Panc1 (cell line): ENCODE data around the gene TMEM184A. TPM values are rescaled to one million over a fixed set of nuclear protein-coding genes. Genes with fewer than 3 reads are reported as not detected.

Experiments
- ATAC-seq: fragments of 200-7000 bp; cut with Tn5 transposase; 2 replicates; pipeline ENCODE4 v1.9.1; 2020; ENCODE audit warnings: mild to moderate bottlenecking, moderate library complexity
- BruUV-seq: library from RNA; stranded (reverse); fragments of 400-500 nt; replicated peaks from 2 replicates; lab custom pipeline; 2021; lab: Mats Ljungman, UMichigan
- CTCF ChIA-PET: fragments of 300-600 bp; sonication (Branson Sonifier 250); formaldehyde crosslinking; loops from one replicate; lab custom pipeline; 2022; ENCODE audit warnings: antibody characterized with exemption; lab: Charles Lee
- POLR2A ChIA-PET: fragments of 300-600 bp; sonication (Branson Sonifier 250); formaldehyde crosslinking; loops from one replicate; lab custom pipeline; 2022; ENCODE audit warnings: antibody characterized with exemption; lab: Charles Lee
- DNase-seq: peaks from one replicate; pipeline ENCODE4 v3.0.0-alpha.2; 2010; ENCODE audit warnings: low read depth, low spot score
- H3K27ac ChIP-seq: 2 replicates; pipeline ENCODE4 v1.5.1; 2011; ENCODE audit warnings: mild to moderate bottlenecking, low read length, inconsistent platforms
- H3K27me3 ChIP-seq: fragments of 200-500 bp; sonication (Bioruptor generic); 2 replicates; pipeline ENCODE4 v1.6.0; 2014; ENCODE audit warnings: low read length, inconsistent platforms; ENCODE audit not compliant: control insufficient read depth, insufficient read depth
- H3K36me3 ChIP-seq: fragments of 200-500 bp; sonication (Bioruptor generic); 2 replicates; pipeline ENCODE4 v1.5.1; 2014; ENCODE audit warnings: inconsistent platforms, mild to moderate bottlenecking, low read length, moderate library complexity; ENCODE audit not compliant: control insufficient read depth, insufficient read depth
- H3K4me1 ChIP-seq: 2 replicates; pipeline ENCODE4 v1.5.1; 2011; ENCODE audit warnings: inconsistent platforms, mild to moderate bottlenecking, low read length, moderate library complexity; ENCODE audit not compliant: control insufficient read depth, insufficient read depth
- H3K4me3 ChIP-seq, 2 experiments: 2 replicates each; pipeline ENCODE4 v1.5.1; 2011 to 2012; ENCODE audit warnings: low read depth in 2 of 2, low read length in 2 of 2, mild to moderate bottlenecking in 2 of 2, inconsistent platforms in 1 of 2, moderate library complexity in 1 of 2
- H3K9me3 ChIP-seq: fragments of 200-500 bp; sonication (Bioruptor generic); 2 replicates; pipeline ENCODE4 v1.5.1; 2014; ENCODE audit warnings: low read depth, mild to moderate bottlenecking, inconsistent platforms, low read length, moderate library complexity; ENCODE audit not compliant: control insufficient read depth, insufficient read depth
- POLR2AphosphoS5 ChIP-seq: IDR thresholded peaks from 2 replicates; pipeline ENCODE4 v1.6.1; 2012; ENCODE audit warnings: mild to moderate bottlenecking, low read depth, low read length, moderate library complexity
- SIN3A ChIP-seq: IDR thresholded peaks from 2 replicates; pipeline ENCODE4 v1.6.1; 2012; ENCODE audit warnings: low read depth, mild to moderate bottlenecking, low read length, moderate library complexity, borderline replicate concordance; ENCODE audit not compliant: insufficient read depth
- TCF7L2 ChIP-seq: IDR thresholded peaks from 2 replicates; pipeline ENCODE4 v1.6.1; 2011; ENCODE audit warnings: mild to moderate bottlenecking, low read depth, low read length, inconsistent platforms
- in situ Hi-C: cut with HindIII; loops from 2 replicates; pipeline ENCODE4 v1.10.0; 2016; ENCODE audit warnings: low sequenced_read_pairs, low pct_unique_long_range_greater_than_20kb
- intact Hi-C: fragments of 100-400 bp; cut with micrococcal nuclease; formaldehyde crosslinking; loops from one replicate; pipeline ENCODE4 v1.10.0; 2022; ENCODE audit not compliant: unreplicated experiment
- total RNA-seq: library from RNA; stranded (reverse); gene quantifications from one replicate; pipeline ENCODE4 v1.2.1, GENCODE V29; 2021; ENCODE audit not compliant: unreplicated experiment
- TF ChIP-seq, protein P1 (sequence below), 2 experiments: IDR thresholded peaks; 2 replicates each; pipeline ENCODE4 v1.6.1; 2011 to 2012; ENCODE audit warnings: low read depth in 2 of 2, control low read depth in 1 of 2, low read length in 1 of 2, mild to moderate bottlenecking in 1 of 2, moderate library complexity in 1 of 2; ENCODE audit not compliant: insufficient read depth in 1 of 2
- TF ChIP-seq, protein P2 (sequence below): fragments of 450-650 bp; IDR thresholded peaks from 2 replicates; pipeline ENCODE4 v1.5.1; 2017; ENCODE audit warnings: mild to moderate bottlenecking

The TMEM184A gene
- total RNA-seq, 1 experiment from 2014 or later: 9.2 TPM

DNA sequence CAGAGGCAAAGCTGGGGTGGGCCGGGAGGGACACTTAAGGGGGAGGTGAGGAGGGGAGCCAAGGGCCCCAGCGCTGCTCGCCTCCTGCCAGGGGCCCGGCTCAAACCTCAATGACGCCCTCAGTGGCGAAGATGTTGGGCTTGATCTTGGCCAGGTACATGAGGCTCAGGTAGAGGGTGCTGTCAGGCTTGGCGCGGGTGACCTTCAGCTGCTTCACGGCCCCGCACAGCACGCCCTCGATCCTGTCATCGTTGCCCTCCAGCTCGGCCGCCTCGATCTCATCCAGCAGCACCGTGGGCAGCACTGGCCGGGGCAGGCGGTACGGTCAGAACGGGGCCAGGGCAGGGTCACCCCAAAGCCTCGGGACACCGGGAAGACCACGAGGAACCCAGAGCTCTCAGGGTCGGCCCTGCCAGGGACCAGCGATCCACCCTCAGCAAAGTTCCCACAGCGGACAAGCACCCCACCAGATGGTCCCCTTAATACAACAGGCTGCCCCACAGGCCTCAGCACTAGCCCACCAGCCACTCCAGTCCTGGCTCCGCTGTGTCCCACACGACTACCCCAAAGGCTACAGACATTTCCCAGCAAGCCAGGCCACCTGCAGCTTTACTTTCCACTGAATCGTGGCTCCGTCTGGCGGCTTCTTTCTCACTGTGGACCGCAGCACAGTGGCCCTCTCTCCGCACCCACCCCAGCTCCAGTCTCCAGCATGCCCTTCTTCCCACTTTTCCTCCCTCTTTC, 55.8 kb downstream of the TMEM184A start:
- Histone ChIP-seq H3K27me3 (no peaks in the 10 kb centered on the region), H3K4me3 (no peak overlapping the region), H3K9me3 (no peaks in the 10 kb centered on the region), H3K36me3 (peaks cover 22% of the 10 kb centered on the region; the same call in 1 of the 2 replicates), H3K27ac (no peak overlapping the region), H3K4me1 (peaks cover 18% of the 10 kb centered on the region)
- no peak for TF ChIP-seq SIN3A
- TF ChIP-seq, protein P1, sequence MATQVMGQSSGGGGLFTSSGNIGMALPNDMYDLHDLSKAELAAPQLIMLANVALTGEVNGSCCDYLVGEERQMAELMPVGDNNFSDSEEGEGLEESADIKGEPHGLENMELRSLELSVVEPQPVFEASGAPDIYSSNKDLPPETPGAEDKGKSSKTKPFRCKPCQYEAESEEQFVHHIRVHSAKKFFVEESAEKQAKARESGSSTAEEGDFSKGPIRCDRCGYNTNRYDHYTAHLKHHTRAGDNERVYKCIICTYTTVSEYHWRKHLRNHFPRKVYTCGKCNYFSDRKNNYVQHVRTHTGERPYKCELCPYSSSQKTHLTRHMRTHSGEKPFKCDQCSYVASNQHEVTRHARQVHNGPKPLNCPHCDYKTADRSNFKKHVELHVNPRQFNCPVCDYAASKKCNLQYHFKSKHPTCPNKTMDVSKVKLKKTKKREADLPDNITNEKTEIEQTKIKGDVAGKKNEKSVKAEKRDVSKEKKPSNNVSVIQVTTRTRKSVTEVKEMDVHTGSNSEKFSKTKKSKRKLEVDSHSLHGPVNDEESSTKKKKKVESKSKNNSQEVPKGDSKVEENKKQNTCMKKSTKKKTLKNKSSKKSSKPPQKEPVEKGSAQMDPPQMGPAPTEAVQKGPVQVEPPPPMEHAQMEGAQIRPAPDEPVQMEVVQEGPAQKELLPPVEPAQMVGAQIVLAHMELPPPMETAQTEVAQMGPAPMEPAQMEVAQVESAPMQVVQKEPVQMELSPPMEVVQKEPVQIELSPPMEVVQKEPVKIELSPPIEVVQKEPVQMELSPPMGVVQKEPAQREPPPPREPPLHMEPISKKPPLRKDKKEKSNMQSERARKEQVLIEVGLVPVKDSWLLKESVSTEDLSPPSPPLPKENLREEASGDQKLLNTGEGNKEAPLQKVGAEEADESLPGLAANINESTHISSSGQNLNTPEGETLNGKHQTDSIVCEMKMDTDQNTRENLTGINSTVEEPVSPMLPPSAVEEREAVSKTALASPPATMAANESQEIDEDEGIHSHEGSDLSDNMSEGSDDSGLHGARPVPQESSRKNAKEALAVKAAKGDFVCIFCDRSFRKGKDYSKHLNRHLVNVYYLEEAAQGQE (IDR thresholded peaks at IDR 0.05; ENCODE audit: insufficient read depth in 1 of 2, low read depth in 2 of 2, low read length in 1 of 2): no peak
- TF ChIP-seq POLR2AphosphoS5: no peak
- no peak for TF ChIP-seq TCF7L2
- TF ChIP-seq, protein P2, sequence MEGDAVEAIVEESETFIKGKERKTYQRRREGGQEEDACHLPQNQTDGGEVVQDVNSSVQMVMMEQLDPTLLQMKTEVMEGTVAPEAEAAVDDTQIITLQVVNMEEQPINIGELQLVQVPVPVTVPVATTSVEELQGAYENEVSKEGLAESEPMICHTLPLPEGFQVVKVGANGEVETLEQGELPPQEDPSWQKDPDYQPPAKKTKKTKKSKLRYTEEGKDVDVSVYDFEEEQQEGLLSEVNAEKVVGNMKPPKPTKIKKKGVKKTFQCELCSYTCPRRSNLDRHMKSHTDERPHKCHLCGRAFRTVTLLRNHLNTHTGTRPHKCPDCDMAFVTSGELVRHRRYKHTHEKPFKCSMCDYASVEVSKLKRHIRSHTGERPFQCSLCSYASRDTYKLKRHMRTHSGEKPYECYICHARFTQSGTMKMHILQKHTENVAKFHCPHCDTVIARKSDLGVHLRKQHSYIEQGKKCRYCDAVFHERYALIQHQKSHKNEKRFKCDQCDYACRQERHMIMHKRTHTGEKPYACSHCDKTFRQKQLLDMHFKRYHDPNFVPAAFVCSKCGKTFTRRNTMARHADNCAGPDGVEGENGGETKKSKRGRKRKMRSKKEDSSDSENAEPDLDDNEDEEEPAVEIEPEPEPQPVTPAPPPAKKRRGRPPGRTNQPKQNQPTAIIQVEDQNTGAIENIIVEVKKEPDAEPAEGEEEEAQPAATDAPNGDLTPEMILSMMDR: no peak
- ATAC-seq (no peak), DNase-seq (no peak)
- CTCF ChIA-PET: interaction anchor here (0.6 kb wide), 1 partner anchor 45 kb away, joined by 3 read pairs; no protein-coding TSS in a partner anchor
- intact Hi-C loops: no loop called here
- in situ Hi-C loops: no loop called here
- no TSS peak for BruUV-seq
- POLR2A ChIA-PET: no interaction called here

DNA sequence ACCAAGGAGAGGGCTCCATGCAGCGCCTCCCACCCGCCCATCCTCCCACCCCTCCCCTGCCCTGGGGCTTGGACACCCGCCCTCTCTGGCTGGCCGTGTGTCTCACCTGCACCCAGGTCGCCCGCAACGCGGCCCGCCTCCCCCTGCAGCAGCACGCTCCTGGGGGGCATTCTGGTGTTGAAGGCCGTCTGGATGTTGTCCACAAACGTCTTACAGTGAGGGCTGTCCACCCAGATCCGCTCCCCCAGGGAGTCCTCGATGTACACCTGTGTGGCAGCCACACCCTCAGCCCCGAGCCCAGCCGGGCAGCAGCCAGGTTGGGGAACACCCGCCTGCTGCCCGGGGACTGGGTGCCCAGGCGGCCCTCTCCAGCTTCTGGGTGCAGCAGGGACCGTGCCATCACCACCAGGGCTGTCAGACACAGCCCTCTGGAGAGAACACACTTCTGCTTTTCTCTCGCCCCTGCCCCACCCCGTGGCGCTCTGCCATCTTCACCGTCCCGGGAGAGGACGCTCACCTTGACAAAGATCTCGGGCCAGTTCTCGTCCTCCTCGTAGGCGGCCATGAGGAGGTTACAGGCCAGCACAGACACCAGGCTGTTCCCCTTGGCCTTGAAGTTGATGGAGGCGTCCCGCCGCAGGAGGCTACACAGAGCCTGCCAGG, 56.5 kb downstream of the TMEM184A start:
- ChIA-PET CTCF (interaction anchor here (0.6 kb wide), 1 partner anchor 45 kb away, joined by 3 read pairs; no protein-coding TSS in a partner anchor), POLR2A (no interaction called here)
- Histone ChIP-seq H3K36me3 (peaks cover 22% of the 10 kb centered on the region; the same call in 1 of the 2 replicates), H3K9me3 (no peaks in the 10 kb centered on the region), H3K27ac (no peak overlapping the region), H3K4me1 (peaks cover 13% of the 10 kb centered on the region), H3K4me3 (no peak overlapping the region), H3K27me3 (no peaks in the 10 kb centered on the region)
- BruUV-seq: no TSS peak
- DNase-seq (no peak), ATAC-seq (no peak)
- TF ChIP-seq SIN3A: no peak
- TF ChIP-seq, protein P2: no peak
- no peak for TF ChIP-seq TCF7L2
- no peak for TF ChIP-seq POLR2AphosphoS5
- TF ChIP-seq, protein P1 (IDR thresholded peaks at IDR 0.05; ENCODE audit: insufficient read depth in 1 of 2, low read depth in 2 of 2, low read length in 1 of 2): no peak
- intact Hi-C loops: no loop called here
- in situ Hi-C loops: no loop called here
